HK-2 (cell line): Measurements from ENCODE around the gene ZBTB42.

Experiments
- DNase-seq: peaks from one replicate; pipeline ENCODE4 v3.0.0-alpha.2; 2018; ENCODE audit not compliant: unreplicated experiment

The ZBTB42 gene

GRCh38 chr14:104782808-104783139 is 18.1 kb upstream of the ZBTB42 start:
- DNase-seq = no peak

GRCh38 chr14:104783484-104784217 is 17.2 kb upstream of the ZBTB42 start:
- no peak for DNase-seq

- no peak for DNase-seq
Measured at GRCh38 chr14:104784218-104784568, 16.7 kb upstream of the ZBTB42 start.

GRCh38 chr14:104784846-104785707 is 15.8 kb upstream of the ZBTB42 start:
- DNase-seq = no peak

GRCh38 chr14:104785708-104786080 is 15.2 kb upstream of the ZBTB42 start:
- DNase-seq = no peak

- DNase-seq = no peak
Measured at GRCh38 chr14:104786091-104786586, 14.8 kb upstream of the ZBTB42 start.

- no peak for DNase-seq
Measured at GRCh38 chr14:104786726-104787675, 13.9 kb upstream of the ZBTB42 start.

GRCh38 chr14:104787736-104788135 is 13.2 kb upstream of the ZBTB42 start:
- no peak for DNase-seq

GRCh38 chr14:104788161-104788818 is 12.6 kb upstream of the ZBTB42 start:
- no peak for DNase-seq

GRCh38 chr14:104788873-104789663 is 11.8 kb upstream of the ZBTB42 start:
- no peak for DNase-seq

GRCh38 chr14:104789752-104790743 is 10.9 kb upstream of the ZBTB42 start:
- no peak for DNase-seq

GRCh38 chr14:104791425-104791824 is 9.5 kb upstream of the ZBTB42 start:
- DNase-seq = no peak

- DNase-seq = no peak
Measured at GRCh38 chr14:104792101-104792884, 8.6 kb upstream of the ZBTB42 start.

- DNase-seq = no peak
Measured at GRCh38 chr14:104792945-104793702, 7.8 kb upstream of the ZBTB42 start.

GRCh38 chr14:104793703-104793959 is 7.3 kb upstream of the ZBTB42 start:
- DNase-seq = no peak

GRCh38 chr14:104794099-104794498 is 6.8 kb upstream of the ZBTB42 start:
- DNase-seq = no peak

- peak; percentile 49 for DNase-seq
Measured at GRCh38 chr14:104794631-104794992, 6.3 kb upstream of the ZBTB42 start.
